Right lobe of liver (tissue), 4 donors: Measurements from ENCODE around the gene CHST13.

Source experiments
- POLR2A ChIP-seq: fragments of 450-650 bp; IDR thresholded peaks from one replicate; pipeline ENCODE4 v1.6.1; 2017; ENCODE audit warnings: antibody characterized with exemption, mild to moderate bottlenecking
- TF ChIP-seq, protein P1 (sequence below), 4 donors: fragments of 200-600 bp in 3 of 4; fragments of 450-650 bp in 1 of 4; IDR thresholded peaks; one replicate each; pipeline versions ENCODE4 v1.5.1 to v1.8.0; 2016 to 2022; ENCODE audit warnings: antibody characterized with exemption in 4 of 4, mild to moderate bottlenecking in 2 of 4
- donor health status: DM: no; HTN: no; CAD: no.
- donor health status: DM: no; HTN: no; CAD: no.
- donor health status: DM: no; HTN: yes; CAD: no.

DNA sequence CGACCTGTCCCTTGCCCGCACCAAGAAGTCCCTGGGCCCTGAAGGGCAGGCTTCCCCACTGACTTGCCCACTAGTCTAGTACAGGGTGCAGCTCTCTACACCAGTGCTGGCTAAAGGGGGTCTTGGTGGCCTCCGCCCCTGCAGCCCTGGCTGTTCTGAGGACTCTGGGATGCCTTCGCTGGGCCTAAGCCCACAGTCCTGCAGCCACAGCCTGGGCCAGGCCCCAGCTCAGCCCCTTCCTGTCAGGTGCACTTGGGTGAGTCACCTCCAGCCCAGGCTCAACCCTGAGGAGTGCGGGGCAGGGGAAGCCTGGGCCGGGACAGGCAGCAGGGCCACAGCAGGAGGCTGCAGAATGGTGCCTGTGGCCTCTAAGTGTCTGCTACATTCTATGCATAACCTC lies 33.8 kb downstream of the CHST13 start:
- TF ChIP-seq, protein P1, sequence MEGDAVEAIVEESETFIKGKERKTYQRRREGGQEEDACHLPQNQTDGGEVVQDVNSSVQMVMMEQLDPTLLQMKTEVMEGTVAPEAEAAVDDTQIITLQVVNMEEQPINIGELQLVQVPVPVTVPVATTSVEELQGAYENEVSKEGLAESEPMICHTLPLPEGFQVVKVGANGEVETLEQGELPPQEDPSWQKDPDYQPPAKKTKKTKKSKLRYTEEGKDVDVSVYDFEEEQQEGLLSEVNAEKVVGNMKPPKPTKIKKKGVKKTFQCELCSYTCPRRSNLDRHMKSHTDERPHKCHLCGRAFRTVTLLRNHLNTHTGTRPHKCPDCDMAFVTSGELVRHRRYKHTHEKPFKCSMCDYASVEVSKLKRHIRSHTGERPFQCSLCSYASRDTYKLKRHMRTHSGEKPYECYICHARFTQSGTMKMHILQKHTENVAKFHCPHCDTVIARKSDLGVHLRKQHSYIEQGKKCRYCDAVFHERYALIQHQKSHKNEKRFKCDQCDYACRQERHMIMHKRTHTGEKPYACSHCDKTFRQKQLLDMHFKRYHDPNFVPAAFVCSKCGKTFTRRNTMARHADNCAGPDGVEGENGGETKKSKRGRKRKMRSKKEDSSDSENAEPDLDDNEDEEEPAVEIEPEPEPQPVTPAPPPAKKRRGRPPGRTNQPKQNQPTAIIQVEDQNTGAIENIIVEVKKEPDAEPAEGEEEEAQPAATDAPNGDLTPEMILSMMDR (IDR thresholded peaks at IDR 0.05): no peak
- TF ChIP-seq POLR2A: no peak
